ENCODE measurements around the gene RGS12. TPM values are rescaled to one million over a fixed set of nuclear protein-coding genes. Genes with fewer than 3 reads are reported as not detected.
A peak's percentile ranks its signal among the peaks of the same experiment; 100 is the strongest.

The RGS12 gene
- total and polyA plus RNA-seq, 2 of the 13 experiments (the other 11 are each of a cell fraction or from before 2014, with no cell fraction given) = 21.0 to 27.7 TPM

- WGBS (ENCODE audit: low lambda C conversion rate) = 92% methylated on average over 15 of the region's 15 CpGs
- Histone ChIP-seq H3K4me2 (ENCODE audit: low read depth, low read length) (no peak overlapping the region), H3K27me3 (ENCODE audit: control insufficient read depth in 1 of 2, insufficient read depth in 2 of 2, low read length in 2 of 2) (no peaks in the 10 kb centered on the region; a peak in 1 of 5 replicates), H3K36me3 (replicated peaks in 1 of 2; ENCODE audit: control insufficient read depth in 1 of 2, insufficient read depth in 2 of 2, low read length in 2 of 2) (peaks cover 0 to 1% of the 10 kb centered on the region in 2 experiments; a peak in 1 of 5 replicates), H4K20me1 (ENCODE audit: insufficient read depth, low read length) (peaks cover 17% of the 10 kb centered on the region), H3K27ac (ENCODE audit: extremely low read length, insufficient read depth, low read length) (no peak overlapping the region), H3K79me2 (ENCODE audit: insufficient read depth, low read length) (peaks cover 51% of the 10 kb centered on the region), H3K4me1 (ENCODE audit: insufficient read depth, low read length) (peaks cover 30% of the 10 kb centered on the region), H3K4me3 (replicated peaks in 1 of 3; ENCODE audit: insufficient read depth in 1 of 3, low read depth in 2 of 3, low read length in 3 of 3) (no peak overlapping the region), H3K9ac (ENCODE audit: insufficient read depth, low read depth, low read length) (no peak overlapping the region), H3K9me3 (ENCODE audit: low read length) (no peaks in the 10 kb centered on the region), H2AFZ (ENCODE audit: low read length) (no peak overlapping the region)
- POLR2A ChIA-PET = no interaction called here
- CTCF ChIA-PET (ENCODE audit: low intra/inter-chr PET ratio, low total read pairs) = no interaction called here
- in situ Hi-C loops (cut with HindIII; ENCODE audit: extremely low pct_ligation_motif_present, low pct_unique_long_range_greater_than_20kb) = no loop called here
- intact Hi-C loops (cut with micrococcal nuclease; ENCODE audit: unreplicated experiment) = loop anchor here (5.0 kb wide), 1 partner anchor 97 kb away; no protein-coding TSS in a partner anchor
- BruUV-seq (replicated peaks) = no TSS peak
- DNase-seq (ENCODE audit: low spot score) (no peak), ATAC-seq (no peak), FAIRE-seq (no peak)
- TF ChIP-seq MAFK (conservative IDR thresholded peaks at IDR 0.05 in 1 of 2, IDR thresholded peaks at IDR 0.05 in 1 of 2; ENCODE audit: low read length in 2 of 2) = peak; percentile 66 to 83; a peak in 3 of 4 replicates
- no peak for TF ChIP-seq ZNF543 (CRISPR knock-in tag; IDR thresholded peaks at IDR 0.05)
- TF ChIP-seq, protein P1, sequence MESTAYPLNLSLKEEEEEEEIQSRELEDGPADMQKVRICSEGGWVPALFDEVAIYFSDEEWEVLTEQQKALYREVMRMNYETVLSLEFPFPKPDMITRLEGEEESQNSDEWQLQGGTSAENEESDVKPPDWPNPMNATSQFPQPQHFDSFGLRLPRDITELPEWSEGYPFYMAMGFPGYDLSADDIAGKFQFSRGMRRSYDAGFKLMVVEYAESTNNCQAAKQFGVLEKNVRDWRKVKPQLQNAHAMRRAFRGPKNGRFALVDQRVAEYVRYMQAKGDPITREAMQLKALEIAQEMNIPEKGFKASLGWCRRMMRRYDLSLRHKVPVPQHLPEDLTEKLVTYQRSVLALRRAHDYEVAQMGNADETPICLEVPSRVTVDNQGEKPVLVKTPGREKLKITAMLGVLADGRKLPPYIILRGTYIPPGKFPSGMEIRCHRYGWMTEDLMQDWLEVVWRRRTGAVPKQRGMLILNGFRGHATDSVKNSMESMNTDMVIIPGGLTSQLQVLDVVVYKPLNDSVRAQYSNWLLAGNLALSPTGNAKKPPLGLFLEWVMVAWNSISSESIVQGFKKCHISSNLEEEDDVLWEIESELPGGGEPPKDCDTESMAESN (CRISPR knock-in tag; conservative IDR thresholded peaks at IDR 0.05) = no peak
- TF ChIP-seq CHD4 (IDR thresholded peaks at IDR 0.05; ENCODE audit: borderline replicate concordance, low read length) = no peak
- TF ChIP-seq HNF4A (CRISPR knock-in tag; IDR thresholded peaks at IDR 0.05) = no peak
- TF ChIP-seq ARHGAP35 (CRISPR knock-in tag; IDR thresholded peaks at IDR 0.05; ENCODE audit: borderline replicate concordance) = no peak
- no peak for TF ChIP-seq PTBP1 (IDR thresholded peaks at IDR 0.05; ENCODE audit: low read depth, low read length, poor library complexity, severe bottlenecking)
- TF ChIP-seq AHDC1 (CRISPR knock-in tag; IDR thresholded peaks at IDR 0.05; ENCODE audit: borderline replicate concordance) = no peak
- TF ChIP-seq SRSF9 (IDR thresholded peaks at IDR 0.05; ENCODE audit: borderline replicate concordance, insufficient read depth, low read depth, low read length, poor library complexity, severe bottlenecking) = no peak
- TF ChIP-seq ADNP (CRISPR knock-in tag; IDR thresholded peaks at IDR 0.05) = no peak
- TF ChIP-seq MAFF (IDR thresholded peaks at IDR 0.05; ENCODE audit: low read depth, low read length) = peak; percentile 72
- no peak for TF ChIP-seq ZNF264 (CRISPR knock-in tag; IDR thresholded peaks at IDR 0.05)
- no peak for TF ChIP-seq HOXA7 (CRISPR knock-in tag; IDR thresholded peaks at IDR 0.05)
- no peak for TF ChIP-seq NBN (conservative IDR thresholded peaks at IDR 0.05)
Measured at GRCh38 chr4:3303923-3304710, 11.3 kb downstream of the RGS12 start.

All from HepG2 (cell line).